Loucy (cell line): ENCODE results near the gene CD160.

Experiments used
- CTCF ChIP-seq: fragments of 200-600 bp; sonication (generic); conservative IDR thresholded peaks from 2 replicates; pipeline ENCODE4 v1.5.1; 2014; ENCODE audit warnings: mild to moderate bottlenecking, antibody characterized with exemption, low read length
- EZH2phosphoT487 ChIP-seq: fragments of 200-600 bp; IDR thresholded peaks from 2 replicates; pipeline ENCODE4 v1.6.1; 2018; ENCODE audit warnings: antibody characterized with exemption, mild to moderate bottlenecking, moderate library complexity, borderline replicate concordance

DNA sequence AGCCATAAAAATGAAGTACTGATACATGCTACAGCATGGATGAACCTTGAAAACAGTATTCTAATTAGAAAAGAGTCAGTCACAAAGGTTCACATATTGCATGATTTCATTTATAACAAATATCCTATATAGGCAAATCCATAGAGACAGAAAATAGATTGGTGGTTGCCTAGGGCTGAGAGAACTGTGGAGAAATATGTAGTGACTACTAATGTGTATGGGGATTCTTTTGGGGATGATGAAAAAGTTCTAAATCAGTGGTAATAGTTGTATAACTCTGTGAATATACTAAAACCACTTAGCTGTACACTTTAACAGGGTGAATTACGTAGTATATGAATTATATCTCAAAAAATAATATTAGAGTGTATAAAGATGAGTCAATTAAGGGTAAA is 58.8 kb downstream of the CD160 start:
- TF ChIP-seq CTCF (no peak), EZH2phosphoT487 (no peak)
